Endodermal cell (in vitro differentiated cells): Measurements from ENCODE around the gene LGMN. TPM values are rescaled to one million over a fixed set of nuclear protein-coding genes. Genes with fewer than 3 reads are reported as not detected.

ENCODE experiments used
- DNase-seq: peaks from one replicate; pipeline ENCODE4 v3.0.0-alpha.2; 2017
- H3K27ac ChIP-seq: 2 replicates; pipeline ENCODE4 v1.5.1; 2013; ENCODE audit warnings: mild to moderate bottlenecking, low read depth, low read length, moderate library complexity
- H3K27me3 ChIP-seq: 2 replicates; pipeline ENCODE4 v1.6.1; 2013; ENCODE audit warnings: mild to moderate bottlenecking, low read length, moderate library complexity; ENCODE audit not compliant: insufficient read depth, control insufficient read depth, poor library complexity, severe bottlenecking
- H3K36me3 ChIP-seq: 2 replicates; pipeline ENCODE4 v1.7.0; 2013; ENCODE audit warnings: mild to moderate bottlenecking, low read length, moderate library complexity; ENCODE audit not compliant: control insufficient read depth, insufficient read depth
- H3K4me1 ChIP-seq: one replicate; pipeline ENCODE4 v1.7.0; 2013; ENCODE audit warnings: low read length; ENCODE audit not compliant: control insufficient read depth, insufficient read depth
- H3K4me3 ChIP-seq: 2 replicates; pipeline ENCODE4 v1.5.1; 2013; ENCODE audit warnings: mild to moderate bottlenecking, low read length, moderate library complexity
- H3K9ac ChIP-seq: 2 replicates; pipeline ENCODE4 v1.6.1; 2013; ENCODE audit warnings: mild to moderate bottlenecking, low read length, moderate library complexity; ENCODE audit not compliant: poor library complexity, severe bottlenecking; ENCODE audit errors: extremely low read depth
- H3K9me3 ChIP-seq: 2 replicates; pipeline ENCODE4 v1.6.1; 2013; ENCODE audit warnings: mild to moderate bottlenecking, low read length, moderate library complexity; ENCODE audit not compliant: control insufficient read depth
- H3K27ac Mint-ChIP-seq: 2 replicates; pipeline ENCODE4 v1.8.0; 2020; ENCODE audit warnings: mixed read lengths
- H3K27me3 Mint-ChIP-seq: 2 replicates; pipeline ENCODE4 v1.8.0; 2021; ENCODE audit warnings: mild to moderate bottlenecking, mixed read lengths; ENCODE audit not compliant: insufficient read depth
- H3K36me3 Mint-ChIP-seq: 2 replicates; pipeline ENCODE4 v1.8.0; 2020; ENCODE audit warnings: low read depth, mixed read lengths
- H3K4me1 Mint-ChIP-seq: 2 replicates; pipeline ENCODE4 v1.8.0; 2020; ENCODE audit warnings: mixed read lengths
- H3K4me3 Mint-ChIP-seq: 2 replicates; pipeline ENCODE4 v1.8.0; 2020; ENCODE audit warnings: mild to moderate bottlenecking, moderate library complexity, mixed read lengths
- H3K9me3 Mint-ChIP-seq: 2 replicates; pipeline ENCODE4 v1.8.0; 2020; ENCODE audit warnings: mild to moderate bottlenecking, mixed read lengths
- CTCF ChIP-seq: fragments of 200-600 bp; sonication (generic); conservative IDR thresholded peaks from 2 replicates; pipeline ENCODE4 v1.5.0; 2021; ENCODE audit warnings: antibody characterized with exemption, mild to moderate bottlenecking
- WGBS, 2 experiments: methylation state at CpG; one replicate each; pipeline versions ENCODE4 v1.1.5 to v1.1.7; 2013; ENCODE audit warnings: missing lambda C conversion rate in 2 of 2, mixed read lengths in 1 of 2; ENCODE audit not compliant: insufficient coverage in 1 of 2, insufficient read length in 1 of 2; 5-methylcytosine and 5-hydroxymethylcytosine counted together
- total RNA-seq, 2 donors: library from RNA; stranded (reverse); fragmentation: NEBNext Ultra II Directional in 1 of 2; extraction: Animal tissue kit (Norgen Biotek cat#: 25700) in 1 of 2; gene quantifications; 2 replicates in 1 of 2; 3 replicates in 1 of 2; pipeline ENCODE4 v1.2.1, GENCODE V29; 2021

The LGMN gene
- total RNA-seq, 2 donors from 2014 or later, result 61.4 to 87.2 TPM

- WGBS, 2 experiments, result 74 to 92% methylated on average over 2 to 4 of the region's 4 CpGs
- TF ChIP-seq CTCF, result no peak
- H3K9me3 Mint-ChIP-seq, result no peaks in the 10 kb centered on the region
Measured at GRCh38 chr14:92737619-92738188, 10.7 kb downstream of the LGMN start.

GRCh38 chr14:92737206-92737605 is 11.2 kb downstream of the LGMN start:
- no peak for TF ChIP-seq CTCF
- H3K4me3 Mint-ChIP-seq, result no peak overlapping the region

More at GRCh38 chr14:92737619-92738188, 10.7 kb downstream of the LGMN start:
- H3K9ac ChIP-seq, result no peak overlapping the region
- no peak for DNase-seq
- Mint-ChIP-seq H3K4me1 (peaks cover 10% of the 10 kb centered on the region), H3K4me3 (no peak overlapping the region), H3K27me3 (no peaks in the 10 kb centered on the region), H3K27ac (no peak overlapping the region), H3K36me3 (peaks cover 10% of the 10 kb centered on the region)
- H3K9me3 ChIP-seq, result no peaks in the 10 kb centered on the region
- no peak overlapping the region for H3K27ac ChIP-seq
- H3K4me1 ChIP-seq, result no peaks in the 10 kb centered on the region
- peaks cover under 1% of the 10 kb centered on the region for H3K36me3 ChIP-seq
- no peaks in the 10 kb centered on the region for H3K27me3 ChIP-seq
- H3K4me3 ChIP-seq, result no peak overlapping the region

GRCh38 chr14:92735344-92735743 is 13.1 kb downstream of the LGMN start:
- Histone ChIP-seq H3K27ac (no peak overlapping the region), H3K9me3 (peaks cover 9% of the 10 kb centered on the region), H3K4me1 (no peaks in the 10 kb centered on the region), H3K9ac (no peak overlapping the region), H3K36me3 (peaks cover 19% of the 10 kb centered on the region), H3K27me3 (no peaks in the 10 kb centered on the region), H3K4me3 (no peak overlapping the region)
- no peak for TF ChIP-seq CTCF
- no peaks in the 10 kb centered on the region for H3K27me3 Mint-ChIP-seq
- no peak overlapping the region for H3K27ac Mint-ChIP-seq
- peaks cover 10% of the 10 kb centered on the region for H3K4me1 Mint-ChIP-seq
- 90 to 100% methylated on average over 6 of the region's 6 CpGs for WGBS, 2 experiments
- DNase-seq, result no peak
- peaks cover 29% of the 10 kb centered on the region for H3K36me3 Mint-ChIP-seq
- no peaks in the 10 kb centered on the region for H3K9me3 Mint-ChIP-seq
- no peak overlapping the region for H3K4me3 Mint-ChIP-seq

More at GRCh38 chr14:92737206-92737605, 11.2 kb downstream of the LGMN start:
- WGBS, 2 experiments, result 88 to 94% methylated on average over 2 to 4 of the region's 4 CpGs
- H3K4me1 ChIP-seq, result no peaks in the 10 kb centered on the region
- H3K27ac ChIP-seq, result no peak overlapping the region
- H3K36me3 ChIP-seq, result peaks cover 6% of the 10 kb centered on the region
- H3K9me3 ChIP-seq, result peaks cover under 1% of the 10 kb centered on the region
- no peak overlapping the region for H3K4me3 ChIP-seq
- DNase-seq, result no peak
- Mint-ChIP-seq H3K9me3 (no peaks in the 10 kb centered on the region), H3K4me1 (peaks cover 10% of the 10 kb centered on the region), H3K27ac (no peak overlapping the region), H3K36me3 (peaks cover 15% of the 10 kb centered on the region), H3K27me3 (no peaks in the 10 kb centered on the region)
- H3K9ac ChIP-seq, result no peak overlapping the region
- no peaks in the 10 kb centered on the region for H3K27me3 ChIP-seq
